HuH-7 (cell line): ENCODE measurements around the gene FRMD3.
A peak's percentile ranks its signal among the peaks of the same experiment; 100 is the strongest.

Experiments
- DNase-seq: peaks from one replicate; pipeline ENCODE4 v3.0.0; 2011; ENCODE audit warnings: low spot score

Gene FRMD3

DNA sequence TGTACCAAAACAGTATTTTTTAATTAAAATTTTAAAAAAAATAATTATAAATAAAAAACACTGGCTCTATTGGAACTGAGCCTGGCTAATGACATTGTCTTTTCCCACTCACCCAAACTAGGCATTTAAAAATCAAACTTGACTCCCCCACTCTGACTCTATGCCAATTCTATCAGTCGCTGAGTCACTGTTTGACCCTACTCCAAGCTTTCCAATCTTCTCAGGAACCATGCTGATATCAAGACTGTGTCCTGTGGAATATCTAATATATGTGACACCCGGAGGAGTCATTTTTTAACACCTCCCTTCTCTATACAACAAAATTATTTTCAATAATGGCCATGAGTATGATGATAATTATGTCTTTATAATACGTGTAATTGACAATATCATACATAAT, 303.7 kb downstream of the FRMD3 start:
- DNase-seq = no peak

DNA sequence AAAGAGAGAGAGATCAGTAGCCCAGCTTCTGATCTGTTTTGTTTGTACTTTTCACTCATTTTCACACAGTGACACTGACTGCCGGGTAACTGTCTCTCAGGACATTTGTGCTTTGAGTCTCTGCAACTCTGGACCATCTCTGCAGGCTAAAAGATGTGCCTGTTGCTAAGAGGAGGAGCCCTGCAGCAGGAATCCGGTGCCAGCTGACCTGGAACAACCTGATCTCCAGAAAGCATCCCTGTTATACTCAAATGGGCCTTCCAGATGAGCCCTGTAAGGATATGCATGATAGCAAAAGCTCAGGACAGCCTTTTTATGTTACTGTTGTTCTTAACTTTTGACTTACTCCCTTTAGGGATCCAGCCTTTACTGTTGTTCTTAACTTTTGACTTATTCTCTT, 304.6 kb downstream of the FRMD3 start:
- DNase-seq = no peak

DNA sequence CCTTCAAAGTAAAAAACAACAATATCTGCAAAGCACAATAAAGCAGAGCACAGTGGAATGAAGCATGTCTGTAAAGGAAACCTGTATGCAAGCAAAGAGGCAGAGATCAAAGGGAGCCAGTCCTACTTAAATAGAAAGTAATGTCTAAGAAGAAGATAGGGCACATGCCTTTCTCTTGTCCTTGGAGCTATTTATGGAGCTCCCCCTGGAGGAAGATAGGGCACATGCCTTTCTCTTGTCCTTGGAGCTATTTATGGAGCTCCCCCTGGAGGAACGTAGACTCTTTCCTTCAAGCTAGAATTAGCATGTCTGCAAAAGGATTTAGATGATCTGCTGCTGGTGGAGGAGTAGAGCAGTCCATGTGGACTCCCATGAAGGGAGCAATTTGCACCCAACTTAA, 307.2 kb downstream of the FRMD3 start:
- DNase-seq = no peak

DNA sequence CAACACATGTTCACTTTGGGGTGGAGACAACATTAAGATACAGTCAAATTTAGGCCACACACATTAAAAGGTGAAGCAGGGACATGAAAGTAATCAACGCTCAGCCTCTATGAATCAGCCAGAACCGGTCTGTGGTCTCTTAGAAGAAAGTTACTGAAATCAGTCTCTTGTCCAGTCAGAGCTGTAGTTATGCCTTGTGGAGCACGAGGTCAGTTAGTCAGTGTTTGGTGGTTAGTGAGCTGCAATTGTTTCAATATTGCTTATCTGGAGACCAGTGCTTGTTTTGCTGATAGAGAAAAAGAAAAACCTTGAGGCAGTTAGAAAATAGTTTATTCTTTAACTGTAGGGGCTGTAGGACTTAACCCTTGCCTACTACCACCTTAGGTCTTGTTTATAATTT, 317.5 kb downstream of the FRMD3 start:
- DNase-seq = no peak

DNA sequence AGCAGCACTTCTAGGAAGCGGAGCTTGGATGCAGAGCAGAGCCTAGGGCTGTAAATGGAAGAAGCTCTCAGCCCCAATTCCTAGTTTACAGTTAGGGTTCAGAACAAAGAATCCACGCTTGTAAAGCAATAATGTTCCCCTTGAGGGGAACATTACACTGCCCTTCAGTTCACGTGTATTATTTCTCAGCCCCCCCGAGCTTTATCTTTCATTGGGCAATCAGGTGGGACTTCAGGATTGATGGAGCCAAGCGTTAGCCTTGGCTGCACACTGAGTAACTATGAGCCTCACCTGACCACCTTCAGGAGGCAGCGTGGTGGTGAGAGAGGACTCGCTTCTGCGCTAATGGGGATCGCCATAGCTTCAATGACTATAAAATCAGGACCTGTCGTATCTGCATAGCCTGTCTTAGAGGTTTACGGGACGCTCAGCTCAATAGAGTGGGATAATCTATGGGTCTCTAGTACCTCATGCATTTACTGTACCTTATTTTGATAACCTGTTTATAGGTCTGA, 318.2 kb downstream of the FRMD3 start:
- DNase-seq = no peak

DNA sequence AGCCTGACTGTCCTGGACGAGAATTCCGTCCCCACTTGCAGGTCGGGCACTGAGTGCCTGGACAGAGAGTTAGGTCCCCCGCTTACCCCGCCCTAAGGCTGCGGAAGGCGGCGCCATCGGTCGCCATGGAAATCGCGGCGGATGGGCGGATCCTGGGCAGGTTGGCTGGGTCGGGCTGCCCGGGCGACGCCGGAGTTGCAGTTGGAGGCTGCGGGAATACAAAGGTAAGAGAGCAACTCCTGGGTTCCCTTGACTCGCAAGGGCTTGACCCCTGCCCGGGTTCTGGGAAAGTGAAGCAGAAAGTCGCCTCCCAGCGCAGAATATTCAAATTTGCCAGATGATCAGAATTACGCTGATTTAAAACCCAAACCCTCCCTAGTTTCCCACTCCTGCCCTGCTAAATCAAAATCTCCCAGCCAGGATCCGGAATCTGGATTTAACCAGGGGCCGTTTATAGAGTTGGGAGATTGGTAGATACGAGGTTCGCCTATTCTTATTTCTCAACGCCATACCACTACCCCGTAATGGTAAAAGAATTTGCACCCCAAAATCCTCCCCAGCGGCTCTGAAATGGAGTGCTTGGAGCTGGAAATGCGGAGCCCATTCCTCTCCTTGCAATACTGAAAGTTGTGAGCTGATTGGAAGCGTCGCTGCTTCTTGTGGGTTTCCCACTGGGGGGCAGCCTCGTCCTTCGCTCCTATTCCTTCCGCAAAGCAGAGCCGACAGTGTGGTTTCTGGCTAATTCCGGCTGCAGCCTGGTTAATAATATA, 318.9 kb downstream of the FRMD3 start:
- DNase-seq = peak; percentile 23

DNA sequence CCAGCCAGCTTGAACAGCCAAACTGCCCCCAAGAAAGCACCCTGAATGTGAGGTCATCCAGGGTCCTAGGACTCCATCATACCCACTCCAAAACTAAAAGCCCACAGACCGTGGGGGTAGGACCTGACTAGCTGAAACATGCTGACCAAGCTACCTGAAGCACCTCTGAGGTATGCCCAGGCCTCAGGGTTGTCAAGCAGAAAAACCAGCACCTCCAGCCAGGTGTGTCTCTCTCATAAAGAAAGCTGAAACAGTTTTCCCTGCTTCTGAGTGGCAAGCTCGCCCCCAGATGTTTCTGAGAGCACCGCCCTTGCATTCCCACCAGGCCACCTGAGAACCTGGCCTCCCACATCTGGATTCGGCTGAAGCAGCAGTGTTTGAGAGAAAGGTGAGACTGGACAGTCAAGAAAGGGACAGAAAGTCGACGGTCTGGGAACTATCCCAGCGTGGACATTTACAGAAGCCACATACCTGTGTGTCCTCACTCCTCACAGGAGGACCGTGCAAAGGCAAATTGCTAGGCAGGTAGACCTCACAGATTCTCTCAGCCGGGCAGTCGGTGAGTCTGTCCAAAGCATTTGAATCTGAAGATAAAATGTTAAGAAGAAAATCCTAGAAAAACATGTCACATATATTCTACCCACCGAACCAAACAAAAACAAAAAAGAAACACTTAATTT, 319.6 kb downstream of the FRMD3 start:
- no peak for DNase-seq

DNA sequence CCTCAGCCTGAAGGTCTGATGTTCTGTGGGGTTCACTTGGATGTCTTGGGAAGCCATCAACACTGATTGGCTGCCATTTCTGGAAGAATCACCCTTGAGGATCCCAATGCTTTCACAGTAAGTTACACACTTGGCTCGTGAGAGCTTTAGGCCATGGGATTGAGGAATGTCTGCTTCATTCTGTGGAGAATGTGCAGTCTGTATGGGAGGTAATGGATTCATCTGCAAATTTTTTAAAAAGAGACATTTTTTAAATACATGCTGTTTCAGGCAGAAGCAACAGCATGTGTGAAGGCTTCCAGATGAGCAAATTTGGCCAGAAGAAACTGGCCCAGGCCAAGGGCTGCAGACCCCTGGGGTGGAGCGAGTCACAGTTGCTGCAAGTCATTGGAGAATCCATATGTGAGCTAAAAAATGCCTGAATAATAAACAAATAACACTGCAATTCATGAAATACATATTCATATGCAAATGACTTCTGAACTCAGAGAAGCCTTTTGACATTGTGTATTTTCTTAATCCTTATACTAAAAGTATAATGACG, 328.9 kb downstream of the FRMD3 start:
- DNase-seq = no peak

DNA sequence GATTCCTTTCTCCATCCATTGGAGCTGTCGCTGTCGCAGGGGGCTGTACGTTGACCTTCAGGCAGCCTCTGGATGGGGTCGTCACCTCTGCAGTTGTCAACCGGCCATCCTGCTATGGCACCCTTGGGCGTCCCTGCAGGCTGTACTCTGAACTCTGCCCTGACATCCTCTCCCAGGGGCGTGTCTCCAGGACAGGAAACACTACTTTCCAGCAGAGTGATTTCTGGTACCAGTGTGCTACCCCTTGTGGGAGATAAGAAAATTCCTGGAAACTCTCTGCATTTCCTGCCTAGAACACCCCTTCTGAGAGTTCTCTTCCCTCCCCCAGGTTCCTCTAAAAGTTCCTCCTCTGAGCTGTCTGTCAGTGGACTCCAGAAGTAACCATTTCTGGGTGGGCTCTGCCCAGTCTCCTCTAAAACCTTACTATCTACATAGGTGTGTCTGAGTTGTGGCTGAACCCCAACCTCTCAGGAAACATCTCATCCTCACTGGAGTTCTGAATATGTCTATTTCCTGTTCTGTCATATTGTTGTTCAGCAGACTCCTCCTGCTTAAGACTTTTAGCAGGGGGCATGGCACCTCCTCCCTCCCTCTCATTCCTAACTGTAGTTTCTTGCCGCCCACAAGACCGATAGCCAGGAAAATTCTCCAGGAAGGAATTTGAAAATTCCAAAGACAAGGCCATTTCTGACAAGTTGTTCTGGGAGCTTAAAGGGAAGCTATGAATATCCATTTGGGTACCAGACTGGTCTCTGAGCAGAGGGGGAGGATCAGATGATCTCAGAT, 329.9 kb downstream of the FRMD3 start:
- no peak for DNase-seq

DNA sequence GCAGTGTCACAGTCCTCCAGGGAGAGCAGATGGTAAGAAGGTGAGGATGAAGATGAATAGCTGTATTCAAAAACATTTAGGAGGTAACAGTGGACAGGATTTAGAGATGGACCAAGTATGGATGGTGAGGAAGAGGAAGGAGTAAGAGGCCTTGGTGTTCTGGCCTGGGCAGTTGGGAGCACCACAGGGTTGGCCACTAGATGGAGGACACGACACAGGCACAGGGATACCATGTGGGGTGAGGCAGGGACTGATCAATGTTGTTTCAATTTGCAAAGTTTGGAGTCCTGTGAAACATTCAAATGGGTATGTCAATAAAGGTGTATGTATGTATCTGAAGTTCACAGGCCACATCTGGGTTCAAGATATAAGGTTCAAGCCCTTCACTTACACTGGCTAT, 334.2 kb downstream of the FRMD3 start:
- no peak for DNase-seq

DNA sequence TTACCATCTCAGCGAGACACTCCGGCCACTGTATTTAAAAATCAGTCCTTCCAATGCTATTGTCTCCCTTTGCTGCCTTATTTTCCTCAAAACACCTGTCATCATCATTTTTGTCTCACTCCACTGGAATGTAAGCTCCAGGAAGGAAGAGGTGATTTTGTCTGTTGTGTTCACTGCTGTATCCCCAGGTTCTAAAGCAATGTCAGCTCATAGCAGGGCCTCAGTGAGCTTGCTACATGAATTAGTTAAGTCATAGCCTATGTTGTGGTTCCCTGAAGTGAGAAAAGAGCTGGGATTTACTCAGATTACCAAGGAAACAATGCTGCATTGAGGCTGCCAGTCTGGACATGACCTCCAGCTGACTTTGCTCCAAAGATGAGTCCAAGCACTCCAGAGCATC, 337.7 kb downstream of the FRMD3 start:
- DNase-seq = no peak

DNA sequence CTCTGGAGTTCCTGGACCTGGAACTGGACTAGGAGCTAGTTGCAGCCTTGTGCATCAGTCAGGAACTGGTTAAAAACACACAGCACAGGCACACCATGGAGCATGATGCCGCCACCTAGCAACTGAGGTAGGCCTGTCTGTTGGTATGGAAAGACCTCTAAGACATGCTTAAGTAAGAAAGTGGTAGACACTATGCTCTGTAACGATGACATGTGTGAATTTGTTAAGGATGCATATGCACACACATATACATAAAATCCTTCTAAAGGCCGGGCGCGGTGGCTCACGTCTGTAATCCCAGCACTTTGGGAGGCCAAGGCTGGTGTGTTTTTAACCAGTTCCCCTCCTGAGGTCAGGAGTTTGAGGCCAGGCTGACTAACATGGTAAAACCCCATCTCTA, 338.4 kb downstream of the FRMD3 start:
- no peak for DNase-seq

DNA sequence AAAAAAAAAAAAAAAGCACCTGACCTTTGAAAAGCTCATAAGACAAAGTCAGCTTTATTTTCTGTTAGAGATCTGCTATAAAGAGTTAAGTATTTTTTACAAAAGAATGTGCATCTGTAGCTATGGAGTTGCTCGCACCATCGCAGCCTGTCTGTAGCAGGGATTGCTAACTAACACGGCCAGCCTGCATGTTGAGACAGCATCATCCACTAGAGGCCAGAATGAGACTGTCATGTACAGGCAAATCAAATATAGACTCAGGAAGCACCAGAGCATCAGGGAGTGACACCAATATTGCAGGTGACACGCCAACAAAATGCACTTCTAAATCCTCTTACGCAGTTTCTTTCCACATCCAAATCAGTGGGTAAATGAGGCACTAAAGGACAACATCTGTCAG, 339.0 kb downstream of the FRMD3 start:
- DNase-seq = peak; percentile 23

DNA sequence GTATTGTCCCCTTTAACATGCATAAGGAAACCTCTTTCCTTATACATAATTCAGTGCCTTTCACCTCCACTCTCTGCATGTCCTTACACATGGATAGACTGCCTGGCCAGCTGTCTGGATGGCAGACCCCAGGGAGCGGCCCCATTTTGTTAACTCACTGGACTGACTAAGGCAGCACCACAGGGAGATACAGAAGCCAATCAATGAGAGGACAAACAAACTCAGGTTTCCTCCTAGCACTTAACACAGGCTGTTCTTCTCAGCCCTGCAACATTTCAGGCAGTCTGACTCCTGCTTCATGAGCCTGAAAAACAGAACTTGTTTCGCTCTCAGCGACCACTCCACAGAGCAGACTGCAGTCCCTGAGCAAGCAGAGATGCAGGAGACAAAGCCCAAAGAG, 339.8 kb downstream of the FRMD3 start:
- no peak for DNase-seq

DNA sequence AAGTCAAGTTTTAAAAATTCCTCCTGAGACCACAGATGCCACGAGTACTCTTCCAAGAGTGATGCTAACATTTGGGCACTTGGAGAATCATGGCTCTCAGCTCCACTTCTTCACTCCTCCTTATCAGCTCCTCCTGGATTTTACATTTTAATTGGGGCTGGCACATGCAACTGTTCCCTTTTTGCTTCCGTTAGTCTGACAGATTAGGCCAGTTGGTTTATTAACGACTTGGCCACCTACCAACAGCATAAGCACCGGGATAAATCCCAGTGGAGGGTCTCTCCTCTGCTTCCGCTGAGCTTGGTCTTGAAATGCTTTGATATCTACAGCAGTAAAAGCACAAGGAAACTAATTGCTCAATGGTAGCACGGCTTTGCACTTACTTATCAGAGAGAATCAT, 340.6 kb downstream of the FRMD3 start:
- no peak for DNase-seq

DNA sequence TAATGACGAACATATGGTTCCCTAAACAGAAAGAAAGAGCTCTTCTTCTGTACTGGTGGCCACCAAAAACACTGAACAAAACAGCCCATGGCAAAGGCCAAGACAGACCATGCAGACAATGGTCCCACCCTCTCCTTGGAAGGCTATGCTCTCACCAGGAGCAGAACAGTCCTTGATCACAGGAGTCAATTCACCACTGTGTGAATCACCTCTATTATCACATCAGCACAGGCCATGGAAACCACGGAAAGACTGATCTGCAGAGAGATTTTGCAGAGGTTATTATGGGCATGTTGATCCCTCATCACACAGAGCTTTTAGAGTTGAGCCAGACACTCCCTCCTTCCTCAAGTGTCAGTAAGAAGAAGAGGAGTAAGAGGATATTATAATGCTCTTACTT, 341.3 kb downstream of the FRMD3 start:
- DNase-seq = no peak
